GM08714 (cell line): ENCODE measurements around the gene FAT1.
"Not testable (repeated sequence)": the region's sequence is repeated elsewhere in the genome, so short reads cannot be mapped to it uniquely, and the experiment has no call there.

Experiments
- H3K4me3 ChIP-seq: fragments of 200-500 bp; sonication (Bioruptor generic); 2 replicates; pipeline ENCODE4 v1.5.1; 2014; ENCODE audit warnings: mild to moderate bottlenecking, low read length, inconsistent platforms
- ZNF274 ChIP-seq: IDR thresholded peaks from 2 replicates; pipeline ENCODE4 v1.6.1; 2012; ENCODE audit warnings: mild to moderate bottlenecking, low read depth, low read length

FAT1 gene

GRCh38 chr4:186684220-186684619 is 39.4 kb downstream of the FAT1 start:
- H3K4me3 ChIP-seq, result no peak overlapping the region
- no peak for TF ChIP-seq ZNF274

GRCh38 chr4:186680641-186681040 is 43.0 kb downstream of the FAT1 start:
- H3K4me3 ChIP-seq, result no peak overlapping the region
- no peak for TF ChIP-seq ZNF274

DNA sequence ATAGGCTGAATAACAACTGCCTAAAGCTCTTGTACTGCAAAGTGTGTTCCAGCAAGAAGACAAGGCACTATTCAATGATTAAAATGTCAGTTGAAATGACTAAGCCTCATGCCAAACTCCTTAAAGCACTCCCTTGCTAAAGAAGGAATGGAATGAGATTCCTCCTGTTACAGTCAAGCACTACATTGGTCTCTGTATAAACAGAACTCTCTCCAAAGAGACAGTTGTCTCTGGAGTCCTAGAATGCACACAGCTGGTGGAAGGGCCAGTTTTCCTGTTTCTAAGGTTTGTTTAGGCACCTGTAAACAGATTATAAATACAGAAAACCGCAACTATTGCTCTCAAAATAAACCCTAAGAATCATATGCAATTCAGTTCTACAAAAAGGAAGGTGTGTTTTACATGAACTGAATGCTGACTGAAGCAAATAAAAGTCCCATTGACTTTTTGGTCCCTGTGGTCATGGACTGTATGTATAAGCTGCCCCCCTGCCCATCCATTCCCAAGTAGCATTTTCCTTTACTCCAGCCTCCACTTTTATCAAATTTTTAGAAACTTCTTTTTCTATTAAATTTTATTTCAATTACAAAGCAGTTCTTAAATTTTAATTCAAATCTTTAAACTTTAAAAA is 47.0 kb downstream of the FAT1 start:
- TF ChIP-seq ZNF274, result no peak
- no peak overlapping the region for H3K4me3 ChIP-seq

GRCh38 chr4:186669735-186670134 is 53.9 kb downstream of the FAT1 start:
- no peak for TF ChIP-seq ZNF274
- no peak overlapping the region for H3K4me3 ChIP-seq

- TF ChIP-seq ZNF274, result no peak
- H3K4me3 ChIP-seq, result no peak overlapping the region
Observed at GRCh38 chr4:186669159-186669731, 54.4 kb downstream of the FAT1 start.

DNA sequence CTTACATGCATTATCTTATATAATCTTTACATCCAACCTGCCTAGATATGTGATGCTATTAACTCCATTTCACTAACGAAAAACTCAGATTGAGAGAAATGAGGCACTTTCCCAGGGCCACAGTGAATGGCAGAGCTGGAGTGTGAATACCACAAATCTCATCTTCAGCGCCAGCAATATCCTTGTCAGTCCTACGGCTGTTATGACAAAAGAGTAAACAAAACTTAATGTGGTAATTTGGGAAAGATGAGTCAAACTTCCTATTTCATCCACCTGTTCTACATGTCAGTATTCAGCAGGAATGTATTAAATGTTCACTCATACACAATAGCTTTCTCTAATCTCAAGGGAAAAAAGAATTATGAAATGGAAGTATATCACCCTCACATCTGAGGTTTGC is 56.9 kb downstream of the FAT1 start:
- TF ChIP-seq ZNF274, result no peak
- no peak overlapping the region for H3K4me3 ChIP-seq

GRCh38 chr4:186666252-186666651 is 57.4 kb downstream of the FAT1 start:
- no peak for TF ChIP-seq ZNF274

GRCh38 chr4:186660403-186660802 is 63.3 kb downstream of the FAT1 start:
- H3K4me3 ChIP-seq, result no peak overlapping the region
- no peak for TF ChIP-seq ZNF274

More at GRCh38 chr4:186666252-186666651, 57.4 kb downstream of the FAT1 start:
- no peak overlapping the region for H3K4me3 ChIP-seq

- TF ChIP-seq ZNF274, result no peak
- no peak overlapping the region for H3K4me3 ChIP-seq
Observed at GRCh38 chr4:186659935-186660334, 63.7 kb downstream of the FAT1 start.

DNA sequence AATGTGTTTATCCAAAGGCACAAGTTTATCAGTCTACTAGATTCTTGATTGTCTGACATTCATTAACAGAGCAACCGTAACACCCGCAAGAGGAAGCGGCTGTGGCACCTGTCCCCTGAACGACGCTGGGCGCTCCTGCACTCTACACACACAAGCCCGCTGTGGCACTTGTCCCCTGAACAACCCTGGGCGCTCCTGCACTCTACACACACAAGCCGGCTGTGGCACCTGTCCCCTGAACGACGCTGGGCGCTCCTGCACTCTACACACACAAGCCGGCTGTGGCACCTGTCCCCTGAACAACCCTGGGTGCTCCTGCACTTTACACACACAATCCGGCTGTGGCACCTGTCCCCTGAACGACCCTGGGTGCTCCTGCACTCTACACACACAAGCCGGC is 64.2 kb downstream of the FAT1 start:
- not testable (repeated sequence) for H3K4me3 ChIP-seq

DNA sequence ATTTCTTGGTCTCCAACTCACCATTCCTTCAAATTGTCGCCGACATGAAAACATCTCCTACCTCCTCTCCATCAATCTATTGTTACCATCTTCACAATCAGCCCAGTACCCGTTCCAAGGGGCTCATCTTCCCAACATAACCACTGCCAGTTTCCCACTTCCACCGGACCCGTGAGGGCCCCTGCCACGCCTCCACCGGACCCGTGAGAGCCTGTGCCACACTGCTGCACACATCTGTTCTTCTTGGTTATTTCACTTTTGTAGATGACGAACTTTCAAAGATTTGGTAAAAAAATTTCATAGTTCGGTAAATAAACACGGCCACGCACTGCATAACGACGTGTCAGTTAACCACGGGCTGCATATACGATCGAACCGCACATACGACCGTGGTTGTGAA is 65.0 kb downstream of the FAT1 start:
- H3K4me3 ChIP-seq, result no peak overlapping the region
- TF ChIP-seq ZNF274, result no peak

GRCh38 chr4:186657764-186658163 is 65.9 kb downstream of the FAT1 start:
- TF ChIP-seq ZNF274, result no peak
- H3K4me3 ChIP-seq, result no peak overlapping the region

DNA sequence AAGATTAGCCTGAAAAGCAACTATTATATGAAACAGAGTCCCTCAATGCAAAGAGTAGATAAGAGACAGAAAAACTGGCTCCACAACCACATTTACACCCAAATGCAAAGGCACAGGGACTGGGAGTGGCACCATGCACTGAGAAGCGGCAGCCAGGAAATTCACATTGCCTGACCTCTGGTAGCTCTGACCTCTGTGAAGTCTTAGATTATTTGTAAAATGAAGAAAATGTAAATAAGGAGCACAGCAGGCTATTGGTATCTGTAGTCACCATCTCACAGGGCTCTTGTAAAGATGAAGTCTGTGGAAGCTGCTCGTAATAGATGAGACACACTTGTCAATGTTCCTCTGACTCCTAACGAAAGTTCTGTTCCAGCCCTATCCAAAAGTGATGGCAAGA is 69.7 kb downstream of the FAT1 start:
- no peak overlapping the region for H3K4me3 ChIP-seq

GRCh38 chr4:186651624-186652023 is 72.0 kb downstream of the FAT1 start:
- TF ChIP-seq ZNF274, result no peak
- H3K4me3 ChIP-seq, result no peak overlapping the region

More for the DNA sequence above, 69.7 kb downstream of the FAT1 start:
- no peak for TF ChIP-seq ZNF274

DNA sequence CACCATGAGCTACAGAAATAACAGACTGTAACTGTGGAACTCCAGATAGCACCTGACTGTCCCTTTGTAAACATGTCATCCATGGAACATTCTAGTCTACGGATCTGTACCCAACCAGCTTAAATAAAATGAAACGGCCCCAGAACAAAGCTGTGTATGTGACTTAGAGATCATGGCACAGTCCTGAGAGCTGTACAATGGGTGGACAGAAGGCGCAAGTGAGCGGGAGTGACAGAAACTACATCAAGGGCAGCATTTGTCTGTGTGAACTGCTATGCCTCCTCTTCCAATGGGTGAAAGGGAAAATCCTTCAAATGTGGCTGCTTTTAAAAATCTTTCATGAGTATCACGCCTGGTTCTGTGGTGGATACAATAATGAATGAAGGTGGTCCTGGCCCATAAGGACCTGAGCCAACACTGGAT is 72.5 kb downstream of the FAT1 start:
- H3K4me3 ChIP-seq, result no peak overlapping the region

More for the DNA sequence above, 72.5 kb downstream of the FAT1 start:
- no peak for TF ChIP-seq ZNF274
